GM11168 (cell line): Measurements from ENCODE around the gene SUPT6H.
"Not testable (repeated sequence)": the region's sequence is repeated elsewhere in the genome, so short reads cannot be mapped to it uniquely, and the experiment has no call there.

ENCODE experiments used
- in situ Hi-C: fragments of 300-500 bp; cut with MboI; formaldehyde crosslinking; loops from one replicate; pipeline ENCODE4 v1.12.0; 2022; ENCODE audit warnings: low sequenced_read_pairs; ENCODE audit not compliant: unreplicated experiment

The SUPT6H gene

DNA sequence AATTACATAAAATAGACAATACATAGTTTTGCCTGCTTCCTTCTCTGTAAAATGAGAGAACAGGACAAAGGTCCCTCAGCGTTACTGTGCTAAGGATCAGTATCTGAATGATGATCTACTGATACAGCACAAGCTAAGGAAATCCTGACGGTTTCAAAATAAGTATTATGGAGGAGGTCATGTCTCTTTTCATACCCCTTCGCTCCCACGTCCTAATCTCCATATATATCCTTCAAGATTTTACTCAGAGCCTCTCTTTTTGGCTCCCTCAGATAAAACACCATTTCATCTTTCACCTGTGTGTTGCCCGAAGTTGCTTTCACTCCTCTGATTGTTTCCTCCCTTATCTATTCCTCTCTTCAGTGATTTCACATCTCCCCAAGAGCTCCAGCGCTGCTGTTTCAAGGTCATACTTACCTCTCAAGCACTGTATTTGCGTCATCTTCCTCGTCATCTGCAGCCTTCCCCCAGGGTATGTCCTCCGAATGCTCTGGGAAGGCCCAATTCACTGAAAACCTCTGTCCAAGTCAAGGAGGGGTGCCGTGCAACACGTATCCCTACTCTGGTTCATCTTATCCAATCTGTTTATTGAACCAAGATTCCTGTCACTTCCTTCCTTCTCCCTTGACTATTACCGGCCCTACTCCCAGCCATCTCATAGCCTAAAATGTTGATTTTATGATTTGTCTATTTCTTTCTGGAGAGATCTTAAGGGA, 15.8 kb upstream of the SUPT6H start:
- in situ Hi-C loops, result no loop called here

DNA sequence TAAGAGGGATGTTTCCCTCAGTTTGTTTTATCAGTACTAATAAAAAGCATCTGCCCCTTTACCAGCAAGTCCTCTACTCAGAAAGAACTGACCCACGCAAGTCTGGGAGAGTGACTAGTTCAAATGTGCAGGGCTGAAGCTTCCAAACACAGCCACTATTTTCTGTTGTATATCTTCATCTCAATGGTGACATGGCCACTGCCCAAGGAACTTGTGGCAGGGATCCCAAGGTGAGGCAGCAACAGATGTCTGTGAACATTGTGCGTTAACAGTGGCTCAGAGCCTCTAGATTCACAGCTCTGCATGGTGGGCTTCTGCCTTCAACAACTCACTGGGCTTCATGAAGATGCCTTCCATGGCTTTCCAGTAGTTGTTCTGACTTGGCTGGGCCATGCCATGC, 13.3 kb upstream of the SUPT6H start:
- in situ Hi-C loops, result no loop called here

GRCh38 chr17:28655160-28655559, 6.8 kb upstream of the SUPT6H start:
- in situ Hi-C loops, result no loop called here

GRCh38 chr17:28657756-28658155, 4.2 kb upstream of the SUPT6H start:
- in situ Hi-C loops, result no loop called here

GRCh38 chr17:28658342-28658741, 3.7 kb upstream of the SUPT6H start:
- in situ Hi-C loops, result not testable (repeated sequence)

GRCh38 chr17:28658766-28659496, 3.1 kb upstream of the SUPT6H start:
- in situ Hi-C loops, result not testable (repeated sequence)

- in situ Hi-C loops, result not testable (repeated sequence)
Measured at GRCh38 chr17:28659497-28659881, 2.5 kb upstream of the SUPT6H start.

DNA sequence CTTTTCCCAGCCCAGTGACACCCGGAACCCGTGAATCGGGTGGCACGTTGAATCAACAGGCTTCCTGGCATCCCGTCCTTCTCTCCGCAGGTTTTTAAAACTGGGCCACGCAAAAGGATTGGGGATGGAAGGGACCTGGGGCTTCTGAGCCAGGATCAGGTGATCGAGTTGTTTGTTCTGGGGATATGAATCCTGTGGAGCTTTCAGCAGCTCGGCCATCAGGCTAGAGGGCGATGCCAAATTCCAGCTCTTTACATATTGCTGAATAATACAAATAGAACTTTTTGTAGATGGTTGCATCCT, 473 bp downstream of the SUPT6H start:
- in situ Hi-C loops, result no loop called here

GRCh38 chr17:28663723-28664122, 1.7 kb downstream of the SUPT6H start:
- in situ Hi-C loops, result no loop called here

GRCh38 chr17:28665994-28666393, 4.0 kb downstream of the SUPT6H start:
- in situ Hi-C loops, result no loop called here

- in situ Hi-C loops, result no loop called here
Measured at GRCh38 chr17:28667870-28668269, 5.9 kb downstream of the SUPT6H start.

- in situ Hi-C loops, result no loop called here
Measured at GRCh38 chr17:28669918-28670317, 7.9 kb downstream of the SUPT6H start.

GRCh38 chr17:28675490-28675889, 13.5 kb downstream of the SUPT6H start:
- in situ Hi-C loops, result no loop called here

GRCh38 chr17:28675980-28676379, 14.0 kb downstream of the SUPT6H start:
- in situ Hi-C loops, result no loop called here

DNA sequence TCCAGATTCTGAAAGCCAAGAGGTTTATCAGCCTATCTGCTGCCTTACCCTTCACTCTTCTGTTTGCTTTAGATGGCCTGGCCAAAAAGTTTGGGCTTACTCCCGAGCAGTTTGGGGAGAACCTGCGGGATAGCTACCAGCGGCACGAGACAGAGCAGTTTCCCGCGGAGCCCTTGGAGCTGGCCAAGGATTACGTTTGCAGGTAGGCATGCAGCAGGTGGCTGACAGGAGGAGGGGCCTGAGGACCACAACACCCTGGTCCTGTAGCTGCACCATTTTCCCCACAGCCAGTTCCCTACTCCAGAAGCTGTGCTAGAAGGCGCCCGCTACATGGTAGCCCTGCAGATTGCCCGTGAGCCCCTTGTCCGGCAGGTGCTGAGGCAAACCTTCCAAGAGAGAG, 20.6 kb downstream of the SUPT6H start:
- in situ Hi-C loops, result no loop called here

DNA sequence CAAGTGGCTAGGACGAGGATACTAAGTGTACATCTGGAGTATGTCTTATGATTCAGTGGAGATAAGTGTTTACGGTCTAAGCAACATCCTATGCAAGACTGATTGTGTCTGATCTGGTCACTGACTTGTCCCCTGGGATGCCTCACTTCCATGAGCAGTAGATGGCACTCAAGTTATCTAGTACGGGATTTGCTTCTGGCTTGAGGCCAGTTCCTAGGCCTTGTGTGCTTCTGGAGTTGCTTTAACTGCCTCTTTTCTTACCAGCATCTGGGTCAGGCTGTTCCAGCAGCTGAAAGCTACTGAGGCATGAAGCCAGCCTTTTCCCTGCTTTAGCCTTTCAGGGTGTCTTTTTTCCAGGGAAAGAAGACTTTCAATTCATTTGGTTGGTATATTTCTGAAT, 23.0 kb downstream of the SUPT6H start:
- in situ Hi-C loops, result no loop called here

DNA sequence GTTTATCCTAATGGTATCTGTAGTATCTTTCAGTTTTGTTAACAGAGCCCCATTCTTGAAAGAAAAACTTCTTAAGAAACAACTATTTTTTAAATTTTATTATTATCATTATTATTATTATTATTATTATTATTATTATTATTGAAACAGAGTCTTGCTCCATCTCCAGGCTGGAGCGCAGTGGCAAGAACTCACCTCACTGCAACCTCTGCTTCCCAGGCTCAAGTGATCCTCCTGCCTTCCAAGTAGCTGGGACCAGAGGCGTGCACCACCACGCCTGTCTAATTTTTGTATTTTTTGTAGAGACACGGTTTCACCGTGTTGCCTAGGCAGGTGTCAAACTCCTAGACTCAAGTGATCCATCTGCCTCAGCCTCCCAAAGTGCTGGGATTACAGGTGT, 23.4 kb downstream of the SUPT6H start:
- in situ Hi-C loops, result no loop called here

DNA sequence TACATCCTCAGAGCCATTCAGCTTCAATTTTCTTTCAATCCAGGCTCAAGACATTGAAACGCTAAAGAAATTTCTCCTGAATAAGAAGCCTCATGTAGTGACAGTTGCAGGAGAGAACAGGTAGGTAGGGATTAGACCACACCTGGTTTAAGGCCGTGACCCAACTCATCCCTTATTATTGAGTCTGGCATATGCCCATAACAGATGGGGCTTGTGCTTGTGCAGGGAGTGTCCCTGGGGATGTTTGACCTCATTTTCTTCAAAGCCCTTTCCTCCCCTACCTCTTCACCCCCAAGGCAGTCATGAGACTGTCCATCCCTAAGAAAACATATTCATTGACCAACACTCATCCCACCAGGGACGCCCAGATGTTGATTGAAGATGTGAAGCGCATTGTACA, 24.3 kb downstream of the SUPT6H start:
- in situ Hi-C loops, result no loop called here

- in situ Hi-C loops, result no loop called here
Measured at GRCh38 chr17:28688481-28688880, 26.5 kb downstream of the SUPT6H start.

DNA sequence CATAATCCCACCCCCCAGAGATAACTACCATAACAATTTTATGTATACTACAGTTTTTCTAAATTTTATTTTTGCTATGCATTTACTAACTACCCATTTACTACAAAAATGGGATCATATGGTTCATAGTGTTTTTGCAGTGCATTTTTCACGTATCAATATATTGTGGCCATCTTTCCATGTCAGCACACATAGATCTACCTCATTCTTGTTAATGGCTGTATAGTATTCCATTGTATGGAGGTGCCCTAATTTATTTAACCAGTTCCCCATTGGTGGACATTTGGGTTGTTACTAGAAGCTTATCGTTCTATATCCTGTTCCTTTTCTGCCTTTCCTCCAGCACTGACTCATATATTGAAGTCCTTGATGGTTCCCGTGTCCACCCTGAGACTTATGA, 27.0 kb downstream of the SUPT6H start:
- in situ Hi-C loops, result no loop called here

- in situ Hi-C loops, result no loop called here
Measured at GRCh38 chr17:28693869-28694268, 31.9 kb downstream of the SUPT6H start.

- in situ Hi-C loops, result no loop called here
Measured at GRCh38 chr17:28698253-28698941, 36.4 kb downstream of the SUPT6H start.
